NCI-H187 (cell line): ENCODE results near the gene DOC2A.

Experiments used
- DNase-seq, 2 experiments: peaks; one replicate each; lab custom pipeline; 2025; lab: John Stamatoyannopoulos, UW

DOC2A gene

DNA sequence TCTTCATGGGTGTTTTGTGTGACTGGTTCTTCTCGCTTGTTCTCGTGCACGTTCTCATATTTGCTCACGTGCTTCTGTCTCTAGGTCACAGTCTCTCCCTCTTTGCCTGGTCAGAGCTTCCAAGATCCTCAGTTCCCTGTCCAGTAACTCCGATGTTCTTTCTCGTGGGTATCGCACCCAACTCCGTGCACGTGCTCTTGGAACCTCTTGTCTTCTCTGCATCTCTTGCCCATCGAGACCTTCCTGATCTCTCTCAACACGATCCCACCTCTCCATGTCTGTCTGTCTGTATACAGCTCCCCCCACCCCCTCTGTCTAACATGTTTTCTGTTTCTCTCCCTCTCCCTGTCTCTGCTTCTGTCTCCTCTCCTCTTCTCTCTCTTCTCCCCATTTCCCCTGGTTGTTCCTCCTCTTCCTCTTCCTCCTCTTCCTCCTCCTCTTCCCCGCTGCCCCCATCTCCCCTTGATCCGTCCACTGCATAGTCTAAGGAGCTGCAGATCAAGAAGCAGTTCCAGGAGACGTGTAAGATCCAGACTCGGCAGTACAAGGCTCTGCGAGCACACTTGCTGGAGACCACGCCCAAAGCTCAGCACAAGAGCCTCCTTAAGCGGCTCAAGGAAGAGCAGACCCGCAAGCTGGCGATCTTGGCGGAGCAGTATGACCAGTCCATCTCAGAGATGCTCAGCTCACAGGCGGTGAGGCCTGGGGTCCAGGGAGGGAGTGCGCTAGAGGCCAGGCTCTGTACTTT lies 21.5 kb downstream of the DOC2A start:
- no peak for DNase-seq

DNA sequence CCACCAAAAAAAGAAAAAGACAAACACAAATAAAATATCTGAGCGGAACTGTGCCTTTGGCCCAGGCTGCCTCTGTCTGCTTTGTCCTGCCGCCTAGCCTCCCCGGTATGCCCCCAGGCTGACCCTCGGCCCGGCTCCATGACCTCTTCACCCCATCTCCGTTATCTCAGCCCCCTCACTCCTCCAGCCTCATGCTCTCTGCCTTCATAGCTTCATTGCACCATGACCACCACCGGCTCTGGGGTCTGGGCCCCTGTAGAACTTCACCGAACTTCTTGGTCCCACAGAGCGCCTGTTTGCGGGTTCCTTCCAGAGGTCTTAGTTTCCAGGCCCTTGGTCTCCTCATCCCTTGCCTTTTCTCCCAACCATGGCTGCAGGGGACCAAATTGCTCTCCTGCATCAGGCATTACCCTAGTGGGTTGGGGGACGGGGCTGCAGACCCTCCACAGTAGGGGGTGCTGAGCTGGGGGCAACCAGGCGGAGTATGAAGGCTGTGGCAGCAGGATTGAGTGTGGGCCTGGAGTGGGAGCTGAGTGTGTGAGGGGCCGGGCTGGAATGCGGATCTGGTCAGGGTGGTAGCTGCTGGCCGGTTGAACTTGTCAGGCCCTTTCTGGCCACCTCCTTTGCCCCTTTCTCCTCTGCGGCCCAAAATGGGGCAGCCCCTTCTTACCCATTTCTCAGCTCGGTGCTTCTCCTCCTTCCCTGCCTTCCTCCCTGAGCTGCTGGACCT lies 22.3 kb downstream of the DOC2A start:
- no peak for DNase-seq

DNA sequence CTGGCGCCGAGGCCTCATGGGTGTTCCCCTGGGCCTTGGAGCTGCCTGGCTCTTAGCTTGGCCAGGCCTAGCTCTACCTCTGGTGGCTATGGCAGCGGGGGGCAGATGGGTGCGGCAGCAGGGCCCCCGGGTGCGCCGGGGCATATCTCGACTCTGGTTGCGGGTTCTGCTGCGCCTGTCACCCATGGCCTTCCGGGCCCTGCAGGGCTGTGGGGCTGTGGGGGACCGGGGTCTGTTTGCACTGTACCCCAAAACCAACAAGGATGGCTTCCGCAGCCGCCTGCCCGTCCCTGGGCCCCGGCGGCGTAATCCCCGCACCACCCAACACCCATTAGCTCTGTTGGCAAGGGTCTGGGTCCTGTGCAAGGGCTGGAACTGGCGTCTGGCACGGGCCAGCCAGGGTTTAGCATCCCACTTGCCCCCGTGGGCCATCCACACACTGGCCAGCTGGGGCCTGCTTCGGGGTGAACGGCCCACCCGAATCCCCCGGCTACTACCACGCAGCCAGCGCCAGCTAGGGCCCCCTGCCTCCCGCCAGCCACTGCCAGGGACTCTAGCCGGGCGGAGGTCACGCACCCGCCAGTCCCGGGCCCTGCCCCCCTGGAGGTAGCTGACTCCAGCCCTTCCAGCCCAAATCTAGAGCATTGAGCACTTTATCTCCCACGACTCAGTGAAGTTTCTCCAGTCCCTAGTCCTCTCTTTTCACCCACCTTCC lies 23.3 kb downstream of the DOC2A start:
- DNase-seq: no peak

DNA sequence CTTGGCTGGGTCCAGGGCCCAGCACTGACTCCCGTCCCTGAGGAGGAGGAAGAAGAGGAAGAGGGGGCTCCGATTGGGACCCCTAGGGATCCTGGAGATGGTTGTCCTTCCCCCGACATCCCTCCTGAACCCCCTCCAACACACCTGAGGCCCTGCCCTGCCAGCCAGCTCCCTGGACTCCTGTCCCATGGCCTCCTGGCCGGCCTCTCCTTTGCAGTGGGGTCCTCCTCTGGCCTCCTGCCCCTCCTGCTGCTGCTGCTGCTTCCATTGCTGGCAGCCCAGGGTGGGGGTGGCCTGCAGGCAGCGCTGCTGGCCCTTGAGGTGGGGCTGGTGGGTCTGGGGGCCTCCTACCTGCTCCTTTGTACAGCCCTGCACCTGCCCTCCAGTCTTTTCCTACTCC lies 23.9 kb downstream of the DOC2A start:
- no peak for DNase-seq

DNA sequence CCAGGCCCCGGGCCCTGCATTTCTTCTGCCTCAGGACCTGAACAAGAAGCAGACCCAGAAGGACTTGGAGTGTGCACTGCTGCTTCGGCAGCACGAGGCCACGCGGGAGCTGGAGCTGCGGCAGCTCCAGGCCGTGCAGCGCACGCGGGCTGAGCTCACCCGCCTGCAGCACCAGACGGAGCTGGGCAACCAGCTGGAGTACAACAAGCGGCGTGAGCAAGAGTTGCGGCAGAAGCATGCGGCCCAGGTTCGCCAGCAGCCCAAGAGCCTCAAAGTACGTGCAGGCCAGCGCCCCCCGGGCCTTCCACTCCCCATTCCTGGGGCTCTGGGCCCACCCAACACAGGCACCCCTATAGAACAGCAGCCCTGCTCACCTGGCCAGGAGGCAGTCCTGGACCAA lies 24.6 kb downstream of the DOC2A start:
- no peak for DNase-seq

DNA sequence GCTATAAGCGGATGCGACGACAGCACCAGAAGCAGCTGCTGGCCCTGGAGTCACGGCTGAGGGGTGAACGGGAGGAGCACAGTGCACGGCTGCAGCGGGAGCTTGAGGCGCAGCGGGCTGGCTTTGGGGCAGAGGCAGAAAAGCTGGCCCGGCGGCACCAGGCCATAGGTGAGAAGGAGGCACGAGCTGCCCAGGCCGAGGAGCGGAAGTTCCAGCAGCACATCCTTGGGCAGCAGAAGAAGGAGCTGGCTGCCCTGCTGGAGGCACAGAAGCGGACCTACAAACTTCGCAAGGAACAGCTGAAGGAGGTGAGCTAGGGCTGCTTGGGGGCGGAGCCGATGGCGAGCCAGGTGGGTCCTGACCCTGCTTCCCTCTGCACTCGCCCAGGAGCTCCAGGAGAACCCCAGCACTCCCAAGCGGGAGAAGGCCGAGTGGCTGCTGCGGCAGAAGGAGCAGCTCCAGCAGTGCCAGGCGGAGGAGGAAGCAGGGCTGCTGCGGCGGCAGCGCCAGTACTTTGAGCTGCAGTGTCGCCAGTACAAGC lies 25.5 kb downstream of the DOC2A start:
- DNase-seq: no peak

DNA sequence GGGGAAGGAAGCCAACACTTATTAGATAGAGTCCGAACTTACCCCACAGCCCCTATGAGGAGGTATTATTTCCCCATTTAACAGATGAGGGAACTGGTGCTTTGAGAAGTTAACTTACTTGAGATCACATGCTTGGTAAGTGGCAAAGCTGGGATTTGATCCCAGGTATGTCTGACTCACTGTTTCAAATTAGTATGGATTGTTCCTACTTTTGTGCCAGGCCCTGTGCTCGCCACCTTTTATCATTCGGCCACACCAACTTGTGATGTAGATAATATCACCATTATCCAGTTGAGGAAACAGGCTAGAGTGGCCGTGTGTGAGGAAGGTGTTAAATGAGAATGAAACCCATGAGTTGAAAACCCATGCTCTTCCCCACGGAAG lies 26.1 kb downstream of the DOC2A start:
- no peak for DNase-seq

DNA sequence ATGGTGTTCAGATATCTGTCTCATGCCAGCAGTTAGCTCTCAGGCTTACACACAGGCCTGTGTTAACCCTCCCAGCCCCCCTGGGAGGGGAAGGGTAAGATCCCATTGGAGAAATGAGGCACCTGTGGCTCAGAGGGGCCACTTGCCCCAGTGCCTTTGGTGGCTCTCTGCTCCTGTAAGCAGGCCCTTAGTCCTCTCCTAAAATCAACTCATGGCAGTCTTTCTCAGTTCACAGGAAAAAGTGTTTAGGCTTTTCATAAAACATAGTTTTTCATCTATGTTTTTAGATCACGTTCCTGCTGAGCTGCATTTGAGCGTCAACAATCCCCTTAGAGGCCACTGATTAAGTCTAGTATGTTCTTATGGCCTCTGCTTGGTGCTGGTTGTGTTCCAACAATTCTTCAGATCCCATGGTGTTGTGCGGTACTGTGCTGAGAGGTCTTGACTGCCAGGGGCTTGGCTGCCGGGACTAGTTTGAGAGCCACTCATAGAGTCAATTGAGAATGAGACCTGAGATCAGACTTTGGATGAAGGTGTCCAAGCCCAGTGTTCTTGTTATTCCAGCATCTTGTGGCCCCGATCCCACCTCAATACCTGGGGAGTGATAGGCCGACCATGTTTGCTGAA lies 26.6 kb downstream of the DOC2A start:
- DNase-seq: no peak

DNA sequence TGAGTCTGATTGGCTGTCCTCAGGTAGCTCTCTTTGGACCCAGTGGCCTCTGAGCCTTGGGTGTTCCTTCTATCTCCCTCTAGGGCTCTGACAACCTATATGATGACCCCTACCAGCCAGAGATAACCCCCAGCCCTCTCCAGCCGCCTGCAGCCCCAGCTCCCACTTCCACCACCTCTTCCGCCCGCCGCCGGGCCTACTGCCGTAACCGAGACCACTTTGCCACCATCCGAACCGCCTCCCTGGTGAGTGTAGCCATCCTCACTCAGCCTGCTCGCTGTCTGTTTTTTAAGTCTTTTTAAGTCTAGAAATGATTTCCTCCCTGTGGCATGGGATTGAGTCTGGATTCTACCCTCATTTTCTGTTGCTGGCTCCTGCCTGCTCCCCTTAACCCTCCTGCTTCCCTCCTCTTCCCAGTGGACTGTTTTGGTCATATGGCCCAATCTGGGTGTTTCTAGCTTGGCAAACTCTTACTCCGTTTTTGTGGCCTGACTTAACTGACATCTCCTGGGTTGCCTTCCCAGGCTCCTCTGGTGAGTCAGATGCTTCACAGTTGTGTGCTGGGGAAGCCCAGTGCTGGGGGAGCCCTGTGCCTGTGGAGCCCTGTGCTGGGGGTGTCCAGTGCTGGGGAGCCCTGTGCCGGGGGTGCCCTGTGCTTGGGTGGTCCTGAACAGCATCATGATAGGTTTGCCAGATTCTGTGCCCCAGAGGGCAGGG lies 27.2 kb downstream of the DOC2A start:
- no peak for DNase-seq

DNA sequence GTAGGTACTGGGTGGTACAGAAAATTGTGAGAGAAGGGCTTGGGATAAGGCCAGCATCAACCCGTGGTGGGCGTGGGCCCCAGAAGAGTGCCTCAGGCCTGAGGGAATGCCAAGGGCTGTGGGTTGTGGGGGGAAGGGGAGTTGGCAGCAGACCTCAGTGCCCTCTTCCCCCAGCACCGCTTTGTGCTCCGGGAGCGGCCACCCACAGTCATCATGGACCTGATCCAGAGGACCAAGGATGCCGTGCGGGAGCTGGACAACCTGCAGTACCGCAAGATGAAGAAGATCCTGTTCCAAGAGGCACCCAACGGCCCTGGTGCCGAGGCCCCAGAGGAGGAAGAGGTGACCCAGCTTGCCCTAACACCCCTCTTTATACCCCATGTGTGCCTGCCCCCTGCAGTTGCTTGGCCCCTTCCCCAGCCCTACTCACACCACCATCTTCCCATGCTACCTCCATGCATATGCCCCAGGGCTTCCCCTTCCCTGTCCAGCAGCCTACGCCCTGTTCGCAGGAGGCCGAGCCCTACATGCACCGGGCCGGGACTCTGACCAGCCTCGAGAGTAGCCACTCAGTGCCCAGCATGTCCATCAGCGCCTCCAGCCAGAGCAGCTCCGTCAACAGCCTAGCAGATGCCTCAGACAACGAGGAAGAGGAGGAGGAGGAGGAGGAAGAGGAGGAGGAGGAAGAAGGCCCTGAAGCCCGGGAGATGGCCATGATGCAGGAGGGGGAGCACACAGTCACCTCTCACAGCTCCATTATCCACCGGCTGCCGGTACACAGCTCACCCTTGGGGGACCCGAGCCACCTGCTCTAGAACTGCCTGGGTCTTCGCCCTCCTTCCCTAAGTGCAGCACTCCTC lies 28.0 kb downstream of the DOC2A start:
- DNase-seq: no peak

DNA sequence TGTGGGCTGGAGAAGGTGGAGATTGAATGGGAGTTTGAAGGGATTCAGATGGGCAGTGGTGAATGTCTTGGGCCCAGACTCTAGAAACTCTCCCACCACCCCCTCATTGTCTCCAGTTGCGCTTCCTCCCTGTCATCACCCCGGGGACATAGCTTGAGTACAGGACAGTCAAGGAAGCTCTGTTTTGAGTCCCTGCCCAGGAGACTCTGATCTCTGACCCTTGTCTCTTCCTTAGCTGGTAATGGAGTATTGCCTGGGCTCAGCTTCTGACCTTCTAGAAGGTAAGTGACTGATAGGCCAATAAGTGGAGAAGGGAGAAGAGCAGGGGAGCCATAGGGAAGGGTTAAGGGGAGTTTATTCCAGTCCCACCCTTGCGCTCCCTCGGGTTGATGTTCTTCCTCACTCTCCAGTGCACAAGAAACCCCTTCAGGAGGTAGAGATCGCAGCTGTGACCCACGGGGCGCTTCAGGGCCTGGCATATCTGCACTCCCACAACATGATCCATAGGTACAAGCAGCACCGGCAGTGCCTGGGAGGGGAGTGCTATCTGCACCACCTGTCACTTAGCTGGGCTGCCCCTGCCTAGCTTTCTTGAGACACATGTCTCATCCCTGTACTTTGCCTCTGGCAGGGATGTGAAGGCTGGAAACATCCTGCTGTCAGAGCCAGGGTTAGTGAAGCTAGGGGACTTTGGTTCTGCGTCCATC lies 32.1 kb downstream of the DOC2A start:
- DNase-seq: no peak

DNA sequence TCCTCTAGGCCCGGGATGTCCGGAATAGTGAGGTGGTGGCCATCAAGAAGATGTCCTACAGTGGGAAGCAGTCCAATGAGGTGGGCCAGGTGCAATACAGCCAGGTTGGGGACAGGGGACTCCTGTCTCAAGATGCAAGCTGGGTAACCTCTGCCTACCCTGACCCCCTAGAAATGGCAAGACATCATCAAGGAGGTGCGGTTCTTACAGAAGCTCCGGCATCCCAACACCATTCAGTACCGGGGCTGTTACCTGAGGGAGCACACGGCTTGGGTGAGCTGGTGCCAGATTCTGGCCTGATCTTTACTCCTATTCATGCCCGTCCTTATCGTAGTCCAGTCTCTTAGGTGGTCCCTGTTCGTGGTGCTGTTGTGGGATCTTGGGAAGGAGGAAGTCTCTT lies 32.7 kb downstream of the DOC2A start:
- no peak for DNase-seq

DNA sequence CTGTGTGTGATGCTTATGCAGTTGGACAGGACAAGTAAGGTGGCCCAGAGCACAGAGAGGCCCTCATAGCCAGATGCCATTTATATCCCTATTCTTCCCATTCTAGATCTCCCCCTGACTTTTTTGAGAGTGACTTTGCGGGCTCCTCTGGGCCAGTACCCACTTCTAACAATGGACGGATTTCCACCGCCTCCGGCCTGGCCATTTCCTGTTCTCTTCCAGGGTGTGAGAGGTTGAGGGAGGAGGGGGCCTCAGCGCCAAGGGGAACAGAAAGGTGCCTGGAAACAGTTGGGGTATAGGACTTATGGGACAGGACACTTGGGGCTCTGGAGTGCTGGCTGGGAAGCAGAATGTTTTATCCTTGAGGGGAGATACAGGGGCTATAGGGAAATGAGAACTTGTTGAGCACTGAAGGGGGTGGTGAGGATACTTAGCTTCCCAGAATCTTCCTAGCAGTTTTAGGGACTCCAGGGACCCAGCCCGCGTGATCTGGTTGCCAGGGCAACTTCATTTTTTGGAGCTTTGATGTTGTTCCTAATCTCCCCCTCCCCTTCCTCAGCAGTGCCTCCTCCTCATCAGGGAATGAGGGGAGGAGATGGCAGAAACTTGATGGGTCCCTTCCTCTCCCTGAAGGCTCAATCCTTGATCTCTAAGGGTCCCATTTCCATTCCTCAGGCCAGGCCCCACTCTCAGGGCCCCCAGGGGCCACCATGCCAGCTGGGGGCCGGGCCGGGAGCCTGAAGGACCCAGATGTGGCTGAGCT lies 33.6 kb downstream of the DOC2A start:
- no peak for DNase-seq

DNA sequence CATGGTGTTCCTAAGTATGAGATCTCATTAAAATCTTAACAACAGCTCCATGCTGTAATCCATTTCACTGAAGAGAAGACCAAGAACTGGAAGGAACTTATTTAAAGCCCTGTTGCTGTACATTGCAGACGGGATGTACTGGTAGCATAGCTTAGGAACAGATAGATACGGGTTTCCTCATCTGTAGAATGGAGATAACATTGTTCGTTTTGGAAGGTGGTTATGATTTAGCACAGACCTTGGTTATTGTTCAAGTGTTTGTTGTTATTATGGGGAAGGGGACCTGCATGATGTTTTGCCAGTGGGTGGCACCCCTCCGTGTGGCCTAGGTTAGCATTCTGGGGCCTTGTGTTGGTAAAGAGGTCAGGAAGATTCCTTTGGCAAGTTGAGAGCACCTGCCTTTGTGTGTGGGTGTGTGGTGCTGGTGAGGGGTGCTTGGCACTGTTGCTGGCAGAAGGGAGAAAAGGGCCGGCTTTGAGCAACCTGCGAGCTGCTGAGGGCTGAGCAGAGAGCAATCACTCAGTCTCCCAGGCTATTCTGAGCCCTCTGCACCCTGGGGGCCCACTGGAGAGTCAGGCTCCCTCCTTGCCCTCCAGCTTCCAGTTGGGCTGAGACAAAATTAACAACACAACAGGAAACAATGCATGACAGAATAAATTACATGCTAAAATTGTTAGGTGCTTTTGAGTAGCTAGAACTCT lies 34.9 kb downstream of the DOC2A start:
- DNase-seq: no peak

DNA sequence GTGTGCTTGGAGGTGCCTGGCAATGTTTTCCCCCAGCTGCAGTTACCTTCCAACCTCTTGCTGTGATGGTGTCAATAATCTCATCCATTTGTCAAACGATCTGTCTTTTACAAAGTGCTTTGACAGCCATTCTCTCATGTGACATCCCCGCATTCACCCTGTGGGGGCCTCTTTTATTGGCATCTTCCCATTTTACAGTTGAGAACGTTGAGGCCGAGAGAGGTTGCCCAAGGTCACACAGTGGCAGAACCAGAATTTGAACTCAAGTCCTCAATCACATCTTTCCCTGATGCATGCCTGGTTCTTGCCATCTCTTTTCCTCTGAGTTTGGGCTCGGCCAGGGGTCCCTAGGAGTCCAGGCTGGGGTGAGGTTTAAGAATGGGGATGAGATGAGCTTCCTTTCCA lies 35.7 kb downstream of the DOC2A start:
- DNase-seq: no peak

DNA sequence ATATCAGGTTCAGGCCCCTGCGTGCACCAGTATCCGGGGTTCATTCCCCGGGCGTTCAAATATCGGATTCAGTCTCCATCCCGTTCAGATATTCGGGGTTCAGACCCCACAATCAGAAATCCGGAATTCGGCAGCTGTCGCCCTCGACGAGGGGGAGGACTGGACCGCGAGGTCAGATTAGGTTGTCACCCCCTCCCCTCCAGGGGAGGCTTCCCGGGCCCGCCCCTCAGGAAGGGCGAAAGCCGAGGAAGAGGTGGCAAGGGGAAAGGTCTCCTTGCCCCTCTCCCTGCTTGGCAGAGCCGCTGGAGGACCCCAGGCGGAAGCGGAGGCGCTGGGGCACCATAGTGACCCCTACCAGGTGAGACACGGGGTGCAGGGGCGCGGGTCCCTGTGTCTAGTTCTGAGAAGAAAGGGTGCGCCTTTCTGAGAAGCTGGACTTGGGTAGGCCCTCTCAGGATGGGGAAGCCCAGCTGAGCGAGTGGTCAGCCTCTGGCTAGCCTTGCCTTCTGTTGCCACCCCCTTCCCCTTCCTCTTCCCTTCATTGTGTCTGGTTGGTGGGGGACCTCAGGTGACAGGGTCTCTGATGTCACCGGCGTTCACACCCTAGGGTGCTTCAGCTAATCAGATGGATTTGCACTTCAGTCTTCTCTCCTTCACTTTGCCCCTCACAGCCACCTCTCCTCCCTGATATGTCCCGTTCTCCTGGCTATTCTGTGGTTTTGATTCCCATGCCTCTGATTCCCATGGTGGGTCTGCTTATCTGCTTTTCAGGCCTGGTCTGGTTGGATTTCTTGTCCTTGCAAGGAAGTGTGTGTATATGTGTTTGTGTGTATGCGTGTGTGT lies 36.3 kb downstream of the DOC2A start:
- DNase-seq: no peak

DNA sequence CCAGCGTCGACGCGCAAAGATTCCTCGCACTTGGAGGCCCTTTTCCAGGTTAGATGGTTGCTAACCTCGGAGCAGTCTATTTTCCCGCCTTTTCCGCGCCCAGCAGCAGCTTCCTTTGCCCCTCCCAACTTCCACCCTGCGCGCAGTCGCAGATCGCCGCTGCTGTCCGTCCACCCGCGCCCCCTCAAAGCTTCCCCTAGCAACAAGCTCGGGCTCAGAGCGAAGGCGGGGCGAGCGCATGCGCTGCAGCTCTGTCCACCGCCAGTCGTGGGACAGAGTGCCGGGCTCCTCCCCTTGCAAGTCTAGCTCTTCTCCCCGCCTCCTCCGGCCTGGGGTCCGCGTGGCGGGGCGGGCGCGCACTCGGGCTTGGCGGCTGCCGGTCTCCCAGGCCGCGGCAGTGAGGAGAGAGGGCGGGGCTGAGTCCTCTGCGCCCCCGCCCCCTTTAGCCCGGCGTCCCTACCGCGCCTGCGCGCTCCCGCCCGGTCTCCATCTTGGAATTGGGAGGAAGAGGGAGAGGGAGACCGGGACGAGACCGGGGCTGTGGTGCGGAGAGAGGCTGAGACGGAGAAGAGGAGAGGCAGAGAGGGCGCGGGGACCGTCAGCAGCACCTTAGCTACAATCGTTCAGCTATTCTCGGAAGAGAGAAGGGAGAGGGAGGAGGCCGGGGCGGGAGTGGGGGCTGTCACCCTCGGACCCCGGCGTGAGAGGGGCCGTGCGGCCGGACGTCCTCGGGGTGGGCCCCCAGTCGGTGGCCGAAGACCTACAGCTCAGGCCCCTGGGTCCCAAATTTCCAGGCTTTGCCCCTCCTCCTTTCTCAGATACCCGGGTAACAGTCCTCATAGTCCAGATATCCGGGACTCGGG lies 37.2 kb downstream of the DOC2A start, which contains the start of gene TAOK2:
TSS of gene TAOK2 (plus strand) at position 485 of the 863 bp plus-strand sequence. CDS start 3,905 bp downstream, outside the sequence.
- DNase-seq: peak; percentile 86 to 93
